ENCODE measurements around the gene CCNT2.
"Not testable (repeated sequence)": the region's sequence is repeated elsewhere in the genome, so short reads cannot be mapped to it uniquely, and the experiment has no call there.

CCNT2 gene

DNA sequence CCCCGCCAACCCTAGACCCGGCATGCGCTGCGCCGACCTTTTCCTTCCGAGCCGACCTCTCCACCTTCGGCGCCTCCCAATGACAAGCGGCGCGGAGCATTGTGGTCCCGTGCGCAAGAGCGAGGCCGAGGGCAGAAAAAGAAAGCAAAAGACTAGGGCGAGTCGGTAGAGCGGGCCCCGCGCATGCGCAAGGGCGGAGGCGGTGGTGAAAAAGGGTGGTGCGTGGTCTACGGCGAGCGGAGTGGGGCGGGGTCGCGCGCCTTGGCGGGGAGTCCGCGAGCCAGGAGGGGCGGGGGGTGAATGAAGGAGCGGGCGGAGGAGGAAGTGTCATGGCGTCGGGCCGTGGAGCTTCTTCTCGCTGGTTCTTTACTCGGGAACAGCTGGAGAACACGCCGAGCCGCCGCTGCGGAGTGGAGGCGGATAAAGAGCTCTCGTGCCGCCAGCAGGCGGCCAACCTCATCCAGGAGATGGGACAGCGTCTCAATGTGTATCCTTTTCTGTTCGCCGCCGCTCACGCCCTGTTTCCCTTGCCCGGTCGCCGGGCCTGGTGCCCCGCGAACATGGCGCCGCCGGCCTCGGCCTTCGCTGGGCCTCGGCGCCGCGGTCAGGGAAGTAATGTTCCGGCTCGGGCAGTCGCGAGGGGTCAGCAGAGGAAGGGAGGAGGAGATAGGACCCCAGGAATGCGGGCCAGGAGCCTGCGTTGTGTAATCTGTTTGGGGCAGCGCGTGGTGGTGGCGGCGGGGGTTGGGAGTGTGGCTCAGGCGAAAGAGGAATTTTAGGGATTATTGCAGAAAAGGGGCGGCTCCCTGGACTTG lies at the start of gene CCNT2:
CCNT2 (plus strand) TSS at position 297 of the 815 bp plus-strand sequence; CDS start at position 330, 33 bp downstream.
- peak; percentile 97 for DNase-seq

- DNase-seq = no peak
Measured at GRCh38 chr2:134869946-134870736, 48.5 kb upstream of the CCNT2 start.

GRCh38 chr2:134873152-134873551 lies 45.5 kb upstream of the CCNT2 start:
- DNase-seq = no peak

GRCh38 chr2:134875309-134875708 lies 43.3 kb upstream of the CCNT2 start:
- DNase-seq = no peak

- DNase-seq = no peak
Measured at GRCh38 chr2:134882773-134883172, 35.8 kb upstream of the CCNT2 start.

DNA sequence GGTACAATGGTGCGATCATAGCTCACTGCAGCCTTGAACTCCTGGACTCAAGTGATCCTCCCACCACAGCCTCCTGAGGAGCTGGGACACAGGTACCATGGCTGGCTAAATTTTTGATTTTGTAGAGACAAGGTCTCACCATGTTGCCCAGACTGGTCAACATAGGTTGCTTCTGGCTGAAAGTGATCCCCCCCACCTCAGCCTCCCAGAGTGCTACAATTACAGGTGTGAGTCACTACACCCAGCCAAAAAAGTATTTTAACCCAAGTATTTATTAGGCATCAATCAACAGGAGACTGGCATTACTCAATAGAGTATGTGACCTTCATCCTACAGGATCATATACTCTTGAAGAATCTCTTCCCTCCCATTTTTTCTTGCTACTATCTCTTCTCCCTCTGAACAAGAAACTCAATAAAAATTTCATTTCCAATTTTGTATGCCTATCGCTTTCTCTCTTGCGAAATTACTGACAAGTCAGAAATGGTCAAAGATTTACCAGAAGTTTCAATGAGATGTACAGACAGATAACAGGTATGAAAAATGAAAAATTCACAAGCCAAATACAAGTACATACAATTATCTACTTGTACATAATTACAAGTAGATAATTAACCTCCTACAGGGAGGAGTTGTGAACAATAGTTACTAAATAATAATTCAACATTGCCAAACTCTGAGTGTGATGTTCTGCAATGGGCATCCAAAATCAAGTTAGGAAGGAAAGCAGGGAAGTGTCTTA lies 34.9 kb upstream of the CCNT2 start:
- no peak for DNase-seq

- DNase-seq = no peak
Measured at GRCh38 chr2:134884435-134884834, 34.2 kb upstream of the CCNT2 start.

DNA sequence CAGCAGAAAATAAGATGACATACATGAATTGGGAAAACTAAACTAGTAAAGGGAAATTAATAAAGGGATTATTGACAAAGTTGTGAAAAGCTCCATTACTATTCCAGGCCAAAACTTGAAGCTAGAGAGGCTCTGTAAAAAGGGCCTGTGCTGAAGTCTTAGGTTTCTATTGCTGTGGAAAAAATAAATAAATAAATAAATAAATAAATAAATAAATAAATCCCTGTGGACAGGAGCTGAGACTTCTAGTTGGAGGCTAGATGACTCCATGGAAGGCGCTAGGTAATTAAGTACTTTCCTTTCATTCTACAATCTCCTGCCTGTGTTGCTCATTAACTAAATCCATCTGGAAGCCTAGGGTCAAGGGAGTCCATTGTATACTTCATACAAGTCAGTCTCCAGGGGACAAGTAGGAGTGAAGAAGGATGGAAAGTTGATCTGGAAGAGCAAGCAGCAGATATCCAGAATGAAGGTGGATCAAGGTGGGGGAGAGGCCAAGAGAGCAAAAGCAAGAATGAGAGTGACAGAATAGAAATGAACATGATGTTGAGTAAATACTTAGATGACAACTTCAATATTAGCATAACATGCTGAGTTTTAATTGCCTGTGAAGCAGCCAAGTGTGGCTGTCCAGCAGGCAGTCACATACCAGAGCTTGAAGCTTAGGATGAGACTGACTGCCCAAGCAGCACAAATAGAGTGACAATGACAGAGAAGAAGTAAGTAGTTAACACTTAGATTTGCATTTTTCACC lies 26.2 kb upstream of the CCNT2 start:
- no peak for DNase-seq

DNA sequence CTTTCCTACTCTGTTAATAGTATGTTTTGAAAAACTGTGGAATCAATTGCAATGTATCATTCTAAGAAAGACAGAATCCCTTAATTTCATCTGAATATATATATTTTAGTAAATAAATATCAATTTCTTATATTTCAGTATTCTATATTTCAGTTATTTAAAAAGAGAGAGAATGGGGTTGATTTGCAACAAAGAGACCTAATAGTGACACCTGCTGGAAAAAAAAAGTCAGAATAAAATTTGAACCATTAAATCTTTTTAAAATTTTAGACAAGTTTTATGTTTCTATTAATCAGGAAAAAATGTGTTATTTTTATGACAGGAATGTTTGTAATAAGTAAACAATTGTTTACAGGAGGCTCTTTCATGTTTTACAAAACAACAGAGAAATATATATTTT lies 20.7 kb upstream of the CCNT2 start:
- no peak for DNase-seq

- no peak for DNase-seq
Measured at GRCh38 chr2:134899204-134899603, 19.4 kb upstream of the CCNT2 start.

DNA sequence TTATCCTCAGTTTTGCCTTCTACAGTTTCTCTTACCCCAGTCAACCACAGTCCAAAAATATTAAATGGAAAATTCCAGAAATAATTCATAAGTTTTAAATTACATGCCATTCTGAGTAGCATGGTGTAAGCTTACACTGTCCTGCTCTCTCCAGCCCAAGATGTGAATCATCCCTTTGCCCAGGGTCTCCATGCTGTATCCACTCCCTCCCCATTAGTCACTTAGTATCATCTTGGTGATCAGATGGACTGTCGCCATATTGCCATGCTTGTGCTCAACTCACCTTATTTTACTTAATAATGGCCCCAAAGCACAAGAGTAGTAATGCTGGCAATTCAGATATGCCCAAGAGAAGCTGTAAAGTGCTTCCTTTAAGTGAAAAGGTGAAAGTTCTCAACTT lies 18.5 kb upstream of the CCNT2 start:
- DNase-seq = no peak

- DNase-seq = not testable (repeated sequence)
Measured at GRCh38 chr2:134903701-134904100, 14.9 kb upstream of the CCNT2 start.

GRCh38 chr2:134905168-134905567 lies 13.5 kb upstream of the CCNT2 start:
- DNase-seq = no peak

DNA sequence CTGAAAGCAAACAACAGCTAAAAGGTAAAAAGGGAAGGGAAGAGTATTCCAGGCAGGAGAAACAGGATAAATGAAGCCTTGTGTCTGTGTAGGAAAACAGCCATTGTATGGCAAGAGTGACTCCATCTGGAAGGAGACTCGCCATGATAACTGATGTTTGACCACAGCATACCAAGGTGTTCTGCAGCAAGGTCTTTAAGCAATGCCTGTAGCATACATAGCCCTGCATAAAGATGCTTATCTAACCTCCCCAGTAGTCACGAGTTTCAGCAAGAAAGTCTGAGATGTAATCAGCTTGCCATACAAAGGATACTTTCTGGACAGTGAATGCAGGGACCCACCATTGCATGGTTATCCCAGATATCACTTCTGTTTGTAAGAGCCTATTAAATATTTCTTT lies 11.9 kb upstream of the CCNT2 start:
- DNase-seq = no peak

GRCh38 chr2:134907441-134908116 lies 11.0 kb upstream of the CCNT2 start:
- DNase-seq = not testable (repeated sequence)

- no peak for DNase-seq
Measured at GRCh38 chr2:134910763-134911399, 7.7 kb upstream of the CCNT2 start.

DNA sequence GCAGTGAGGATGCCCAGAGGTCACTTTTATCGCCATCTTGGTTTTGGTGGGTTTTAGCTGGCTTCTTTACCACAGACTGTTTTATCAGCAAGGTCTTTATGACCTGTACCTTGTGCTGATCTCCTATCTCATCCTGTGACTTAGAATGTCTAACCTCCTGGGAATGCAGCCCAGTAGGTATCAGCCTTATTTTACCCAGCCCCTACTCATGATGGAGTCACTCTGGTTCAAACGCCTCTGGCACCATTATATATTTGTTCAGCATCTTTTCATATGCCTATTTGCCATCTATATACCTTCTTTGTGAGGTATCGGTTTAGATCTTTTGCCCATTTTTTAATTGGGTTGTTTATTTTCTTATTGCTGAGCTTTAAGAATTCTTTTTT lies 7.2 kb upstream of the CCNT2 start:
- DNase-seq = no peak

- DNase-seq = no peak
Measured at GRCh38 chr2:134912361-134912760, 6.3 kb upstream of the CCNT2 start.

DNA sequence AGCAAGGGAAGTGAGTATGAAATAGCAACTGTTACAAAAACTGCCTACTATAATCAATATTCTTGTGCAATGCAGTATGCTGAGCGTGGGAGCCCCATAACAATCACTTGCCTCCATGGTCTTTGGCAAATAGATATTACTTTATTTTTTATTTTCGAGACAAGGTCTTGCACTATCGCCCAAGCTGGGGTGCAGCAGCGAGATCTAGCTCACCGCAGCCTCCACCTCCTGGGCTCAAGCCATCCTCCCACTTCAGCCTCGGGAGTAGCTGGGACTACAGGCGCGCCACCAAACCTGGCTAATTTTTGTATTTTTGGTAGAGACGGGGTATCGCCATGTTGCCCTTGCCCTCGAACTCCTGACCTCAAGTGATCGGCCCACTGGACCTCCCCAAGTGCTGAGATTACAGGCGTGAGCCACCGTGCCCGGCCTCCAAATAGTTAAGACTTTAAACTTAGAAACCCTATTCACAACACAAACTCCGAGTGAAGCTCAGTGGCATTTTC lies 1.2 kb upstream of the CCNT2 start:
- DNase-seq = no peak

GRCh38 chr2:134917888-134918525 lies 615 bp upstream of the CCNT2 start:
- DNase-seq = peak; percentile 94
